IMR-90 (cell line): ENCODE results near the gene SIK3. TPM values are rescaled to one million over a fixed set of nuclear protein-coding genes. Genes with fewer than 3 reads are reported as not detected.

ENCODE experiments used
- ATAC-seq: fragments of 200-7000 bp; cut with Tn5 transposase; 2 replicates; pipeline ENCODE4 v1.9.1; 2020; ENCODE audit warnings: low read depth, mild to moderate bottlenecking, moderate library complexity
- BruUV-seq: library from RNA; stranded (reverse); fragments of 400-500 nt; replicated peaks from 2 replicates; lab custom pipeline; 2021; lab: Mats Ljungman, UMichigan
- CTCF ChIA-PET: fragments of 300-600 bp; formaldehyde crosslinking; extraction: SDS; loops from one replicate; lab custom pipeline; 2021; ENCODE audit warnings: antibody characterized with exemption; lab: Yijun Ruan, JAX
- POLR2A ChIA-PET: fragments of 300-600 bp; sonication (Branson Sonifier 250); formaldehyde crosslinking; loops from one replicate; lab custom pipeline; 2022; ENCODE audit warnings: antibody characterized with exemption; ENCODE audit not compliant: unreplicated experiment; lab: Charles Lee
- DNase-seq: peaks from one replicate; pipeline ENCODE4 v3.0.0; 2013
- H2AFZ ChIP-seq: replicated peaks from 2 replicates; pipeline ENCODE3; 2013; ENCODE audit warnings: low read length, mild to moderate bottlenecking; ENCODE audit not compliant: poor library complexity
- H2AK5ac ChIP-seq: 2 replicates; pipeline ENCODE4 v1.6.1; 2013; ENCODE audit warnings: low read depth, low read length, inconsistent platforms
- H2AK9ac ChIP-seq: replicated peaks from 2 replicates; pipeline ENCODE3; 2013; ENCODE audit warnings: mild to moderate bottlenecking, low read depth, low read length, moderate library complexity; ENCODE audit not compliant: poor library complexity
- H2BK120ac ChIP-seq: 2 replicates; pipeline ENCODE4 v1.6.1; 2013; ENCODE audit warnings: low read depth, low read length, inconsistent platforms
- H2BK15ac ChIP-seq: 3 replicates; pipeline ENCODE4 v1.6.1; 2013; ENCODE audit warnings: low read depth, low read length, inconsistent platforms
- H2BK20ac ChIP-seq: 2 replicates; pipeline ENCODE4 v1.6.1; 2013; ENCODE audit warnings: low read depth, mild to moderate bottlenecking, inconsistent platforms, low read length, moderate library complexity
- H2BK5ac ChIP-seq: 2 replicates; pipeline ENCODE4 v1.6.1; 2013; ENCODE audit warnings: mild to moderate bottlenecking, low read depth, low read length, inconsistent platforms; ENCODE audit not compliant: poor library complexity, severe bottlenecking
- H3K14ac ChIP-seq: replicated peaks from 2 replicates; pipeline ENCODE4 v1.6.1; 2013; ENCODE audit warnings: low read depth, low read length, inconsistent platforms
- H3K18ac ChIP-seq: 2 replicates; pipeline ENCODE4 v1.6.1; 2013; ENCODE audit warnings: low read depth, low read length, control low read depth
- H3K23ac ChIP-seq: 2 replicates; pipeline ENCODE4 v1.6.1; 2013; ENCODE audit warnings: low read depth, low read length, inconsistent platforms
- H3K27ac ChIP-seq: 2 replicates; pipeline ENCODE4 v1.5.1; 2013; ENCODE audit warnings: mild to moderate bottlenecking, control low read depth, low read length; ENCODE audit not compliant: insufficient read depth
- H3K27me3 ChIP-seq: 2 replicates; pipeline ENCODE4 v1.6.1; 2013; ENCODE audit warnings: low read length; ENCODE audit not compliant: control insufficient read depth, insufficient read depth
- H3K36me3 ChIP-seq: 2 replicates; pipeline ENCODE4 v1.6.1; 2013; ENCODE audit warnings: low read length, mixed read lengths; ENCODE audit not compliant: control insufficient read depth, insufficient read depth
- H3K4ac ChIP-seq: 2 replicates; pipeline ENCODE4 v1.6.1; 2013; ENCODE audit warnings: low read depth, low read length, inconsistent platforms
- H3K4me1 ChIP-seq: 2 replicates; pipeline ENCODE4 v1.6.1; 2013; ENCODE audit warnings: low read length, mixed read lengths; ENCODE audit not compliant: control insufficient read depth, insufficient read depth
- H3K4me2 ChIP-seq: 2 replicates; pipeline ENCODE4 v1.6.1; 2013; ENCODE audit warnings: low read depth, mild to moderate bottlenecking, control low read depth, low read length, moderate library complexity
- H3K4me3 ChIP-seq: 2 replicates; pipeline ENCODE4 v1.5.1; 2013; ENCODE audit warnings: low read depth, mild to moderate bottlenecking, control low read depth, low read length, moderate library complexity; ENCODE audit not compliant: insufficient read depth
- H3K56ac ChIP-seq: 2 replicates; pipeline ENCODE4 v1.6.1; 2013; ENCODE audit warnings: low read length, inconsistent platforms; ENCODE audit not compliant: insufficient read depth; ENCODE audit errors: extremely low read depth
- H3K79me1 ChIP-seq, 2 experiments: 2 replicates each; pipeline ENCODE4 v1.6.1; 2013; ENCODE audit warnings: low read length in 2 of 2, inconsistent platforms in 1 of 2, low read depth in 1 of 2
- H3K9ac ChIP-seq: 2 replicates; pipeline ENCODE4 v1.6.1; 2013; ENCODE audit warnings: low read depth, low read length, control low read depth
- H3K9me1 ChIP-seq: 2 replicates; pipeline ENCODE4 v1.6.1; 2013; ENCODE audit warnings: low read length, inconsistent platforms; ENCODE audit not compliant: insufficient read depth
- H3K9me3 ChIP-seq: 2 replicates; pipeline ENCODE4 v1.6.1; 2013; ENCODE audit warnings: low read length; ENCODE audit not compliant: control insufficient read depth, insufficient read depth
- H4K20me1 ChIP-seq: 2 replicates; pipeline ENCODE4 v1.6.1; 2013; ENCODE audit warnings: low read length, inconsistent platforms; ENCODE audit not compliant: insufficient read depth
- H4K5ac ChIP-seq: 2 replicates; pipeline ENCODE4 v1.6.1; 2013; ENCODE audit warnings: mild to moderate bottlenecking, low read depth, low read length, control low read depth
- H4K8ac ChIP-seq, 2 experiments: 2 replicates each; pipeline ENCODE4 v1.6.1; 2013; ENCODE audit warnings: low read depth in 2 of 2, low read length in 2 of 2, control low read depth in 1 of 2, inconsistent platforms in 1 of 2
- H4K91ac ChIP-seq: 2 replicates; pipeline ENCODE4 v1.6.1; 2013; ENCODE audit warnings: low read depth, low read length, inconsistent platforms; ENCODE audit not compliant: insufficient read depth
- BHLHE40 ChIP-seq: fragments of 150-350 bp; IDR thresholded peaks from 2 replicates; pipeline ENCODE4 v1.6.1; 2016; ENCODE audit warnings: mild to moderate bottlenecking, low read depth, low read length
- CEBPB ChIP-seq: IDR thresholded peaks from 2 replicates; pipeline ENCODE4 v1.6.1; 2012; ENCODE audit warnings: low read depth, low read length, improper control_type of control experiment
- FOS ChIP-seq: fragments of 150-350 bp; IDR thresholded peaks from 2 replicates; pipeline ENCODE4 v1.6.1; 2016; ENCODE audit warnings: low read depth, low read length
- MAZ ChIP-seq: IDR thresholded peaks from 2 replicates; pipeline ENCODE4 v1.6.1; 2012; ENCODE audit warnings: low read depth, mild to moderate bottlenecking, low read length, improper control_type of control experiment, moderate library complexity, borderline replicate concordance
- dilution Hi-C: fragments of 300-500 bp; cut with HindIII; formaldehyde crosslinking; loops from one replicate; pipeline ENCODE4 v1.14.3; 2018; ENCODE audit warnings: low sequenced_read_pairs; ENCODE audit not compliant: unreplicated experiment
- in situ Hi-C: fragments of 300-500 bp; cut with MboI; formaldehyde crosslinking; loops from 3 replicates; pipeline ENCODE4 v1.14.3; 2019; ENCODE audit warnings: low sequenced_read_pairs, inconsistent platforms, mixed read lengths
- intact Hi-C: fragments of 100-400 bp; cut with micrococcal nuclease; formaldehyde crosslinking; loops from 2 replicates; pipeline ENCODE4 v1.10.0; 2022
- polyA plus RNA-seq, 3 experiments: library from polyadenylated mRNA; depleted of rRNA; stranded (reverse); fragments of >200 nt; gene quantifications; 2 replicates each; pipeline ENCODE4 v1.2.3, GENCODE V29; 2012; ENCODE audit warnings: low replicate concordance in 1 of 3
- total RNA-seq: library from RNA; depleted of rRNA; stranded (reverse); fragments of >200 nt; gene quantifications from 2 replicates; pipeline ENCODE4 v1.2.3, GENCODE V29; 2012

SIK3 gene
- total and polyA plus RNA-seq, 2 of the 4 experiments (the other 2 are of a cell fraction): 8.2 to 9.1 TPM

DNA sequence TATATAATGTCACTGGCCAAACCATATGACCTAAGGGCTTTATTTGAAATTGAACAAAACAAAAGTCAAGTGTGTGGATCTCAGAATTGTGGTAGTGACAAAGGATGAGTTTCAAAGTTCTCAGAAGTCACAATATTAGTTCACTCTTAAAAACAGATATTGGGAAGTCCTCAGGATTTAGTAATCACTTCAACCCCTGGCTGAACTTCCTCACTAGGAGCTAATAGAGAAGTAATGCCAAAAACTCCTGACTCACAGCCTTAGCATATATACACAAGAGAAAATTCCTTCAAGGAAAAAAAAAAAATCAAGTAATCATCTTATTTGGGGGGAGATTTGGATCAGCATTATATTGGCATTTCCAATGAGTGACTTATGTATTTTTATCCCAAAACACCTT is 185.2 kb downstream of the SIK3 start:
- Histone ChIP-seq H3K4me2 (peak overlapping the region; percentile 32; the same call in 1 of the 2 replicates), H4K8ac (no peak overlapping the region), H3K9me1 (peaks cover 2% of the 10 kb centered on the region; the same call in 1 of the 2 replicates), H3K4me1 (peaks cover 15% of the 10 kb centered on the region), H2AK5ac (no peak overlapping the region), H4K91ac (no peak overlapping the region), H3K9ac (no peak overlapping the region), H3K4me3 (no peak overlapping the region), H3K9me3 (no peaks in the 10 kb centered on the region), H3K27me3 (no peaks in the 10 kb centered on the region), H3K14ac (no peak overlapping the region), H3K23ac (no peak overlapping the region), H3K56ac (no peak overlapping the region), H4K5ac (no peak overlapping the region), H2AK9ac (no peak overlapping the region), H3K18ac (no peak overlapping the region), H3K36me3 (no peaks in the 10 kb centered on the region), H3K4ac (no peak overlapping the region), H2BK120ac (no peak overlapping the region), H2AFZ (no peak overlapping the region), H3K27ac (no peak overlapping the region), H2BK5ac (no peak overlapping the region), H3K79me1 (peaks cover 7 to 17% of the 10 kb centered on the region in 2 experiments; a peak in 3 of 4 replicates), H4K20me1 (peaks cover 3% of the 10 kb centered on the region; the same call in 1 of the 2 replicates), H2BK20ac (no peak overlapping the region), H2BK15ac (no peak overlapping the region)
- CTCF ChIA-PET: interaction anchor here (0.5 to 2.1 kb wide), 6 partner anchors 12 to 318 kb away, joined by 3 to 6 read pairs (median 4); partner anchors contain the start of gene APOA1
- dilution Hi-C loops (no loop called here), in situ Hi-C loops (no loop called here), intact Hi-C loops (no loop called here)
- ATAC-seq (peak; percentile 84), DNase-seq (peak; percentile 90)
- peak; percentile 56; the same call in 1 of the 2 replicates for TF ChIP-seq CEBPB
- TF ChIP-seq MAZ: no peak
- TF ChIP-seq FOS: peak; percentile 10; the same call in 1 of the 2 replicates
- TF ChIP-seq BHLHE40: no peak
- POLR2A ChIA-PET: interaction anchor here (0.5 to 0.6 kb wide), 2 partner anchors 137 to 217 kb away, joined by 5 to 8 read pairs; no protein-coding TSS in a partner anchor
- no TSS peak for BruUV-seq
